Gastrocnemius medialis (tissue), 4 donors: ENCODE data around the gene METTL13.

Experiments
- CTCF ChIP-seq, 5 experiments: fragments of 450-650 bp in 3 of 5; fragments of 200-600 bp in 2 of 5; sonication (generic) in 2 of 5; IDR thresholded peaks in 4 of 5; conservative IDR thresholded peaks in 1 of 5; 1 replicate in 4 of 5; 2 replicates in 1 of 5; pipeline ENCODE4 v1.5.1; 2016 to 2019; ENCODE audit warnings: antibody characterized with exemption in 5 of 5, mild to moderate bottlenecking in 3 of 5, moderate library complexity in 3 of 5
- POLR2A ChIP-seq, 2 donors: fragments of 450-650 bp; IDR thresholded peaks; one replicate each; pipeline ENCODE4 v1.6.1; 2017; ENCODE audit warnings: antibody characterized with exemption in 2 of 2, mild to moderate bottlenecking in 2 of 2, moderate library complexity in 2 of 2

GRCh38 chr1:171816300-171816901 lies 34.9 kb downstream of the METTL13 start:
- TF ChIP-seq POLR2A (IDR thresholded peaks at IDR 0.05): no peak
- TF ChIP-seq CTCF (IDR thresholded peaks at IDR 0.05 in 4 of 5, conservative IDR thresholded peaks at IDR 0.05 in 1 of 5): no peak
